Activated CD8-positive, alpha-beta memory T cell treated with anti-CD3 and anti-CD28 coated beads, Interleukin-2, amount 50 U/mL, for 24 hours (primary cell): ENCODE measurements around the gene SLC7A4.
"Not testable (repeated sequence)": the region's sequence is repeated elsewhere in the genome, so short reads cannot be mapped to it uniquely, and the experiment has no call there.

ENCODE experiments used
- DNase-seq: peaks from one replicate; pipeline ENCODE4 v3.0.0-alpha.2; 2020; ENCODE audit errors: extremely low read depth

SLC7A4 gene

GRCh38 chr22:21041937-21042336 is 9.6 kb upstream of the SLC7A4 start:
- no peak for DNase-seq

DNA sequence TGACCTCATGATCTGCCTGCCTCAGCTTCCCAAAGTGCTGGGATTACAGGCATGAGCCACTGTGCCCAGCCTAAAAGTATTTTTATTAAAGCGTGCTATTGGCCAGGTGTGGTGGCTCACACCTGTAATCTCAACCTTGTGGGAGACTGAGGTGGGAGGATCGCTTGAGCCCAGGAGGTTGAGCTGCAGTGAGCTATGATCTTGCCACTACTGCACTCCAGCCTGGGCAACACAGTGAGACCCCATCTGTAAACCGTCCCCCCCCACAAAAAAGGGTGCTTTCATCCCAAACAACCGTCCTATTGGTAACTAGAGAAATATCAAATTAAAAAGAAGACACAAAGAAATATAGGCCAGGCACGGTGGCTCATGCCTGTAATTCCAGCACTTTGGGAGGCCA is 6.8 kb upstream of the SLC7A4 start:
- DNase-seq = not testable (repeated sequence)

DNA sequence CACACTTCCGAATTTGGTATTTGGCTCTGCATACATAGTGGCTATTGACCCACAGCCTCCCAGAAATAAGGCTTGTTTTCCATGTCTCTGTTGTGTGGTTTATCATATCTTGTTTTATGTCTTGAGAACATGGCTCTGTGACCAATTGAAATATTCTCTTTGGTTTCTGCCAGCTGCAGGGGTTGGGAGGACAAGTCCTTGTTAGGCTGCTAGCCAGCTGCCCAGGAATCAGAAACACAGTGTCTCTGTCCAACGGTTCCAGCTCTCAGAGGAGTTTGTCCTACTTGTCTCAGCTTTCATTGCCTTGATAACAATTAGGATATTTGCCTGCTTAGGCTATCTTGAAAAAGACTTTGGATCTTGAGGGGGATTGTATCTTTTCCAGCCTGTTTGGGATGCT is 6.0 kb upstream of the SLC7A4 start:
- no peak for DNase-seq

DNA sequence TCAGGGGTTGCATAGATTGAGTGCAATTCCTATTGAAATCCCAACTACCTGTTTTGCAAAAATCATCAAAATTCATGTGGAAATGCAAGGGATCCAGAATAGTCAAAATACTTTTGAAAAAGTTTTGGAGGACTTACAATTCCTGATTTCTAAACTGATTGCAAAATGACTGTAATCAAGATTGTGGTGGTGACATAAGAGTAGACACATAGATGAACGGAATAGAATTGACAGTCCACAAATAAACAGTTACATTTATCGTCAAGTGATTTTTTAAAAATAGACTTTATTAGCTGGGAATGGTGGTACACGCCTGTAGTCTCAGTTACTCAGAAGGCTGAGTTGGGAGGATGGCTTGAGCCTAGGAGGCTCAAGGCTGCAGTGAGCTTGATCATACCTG is 2.6 kb upstream of the SLC7A4 start:
- DNase-seq = no peak

DNA sequence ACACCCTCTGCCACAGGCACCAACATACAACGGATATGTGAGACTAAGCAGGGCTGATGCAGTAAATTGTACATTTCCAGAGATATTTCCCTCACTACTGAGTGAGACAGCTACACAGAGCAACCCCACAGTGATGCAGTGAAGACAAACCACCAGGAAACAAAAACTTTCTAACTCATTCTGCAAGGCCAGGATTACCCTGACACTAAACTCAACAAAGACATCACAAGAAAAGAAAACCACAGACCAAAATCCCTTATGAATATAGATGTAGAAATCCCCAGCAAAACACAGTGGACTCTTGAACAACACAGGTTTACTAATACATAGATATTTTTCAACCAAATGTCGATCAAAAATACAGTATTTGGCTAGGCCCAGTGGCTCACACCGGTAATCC is 1.5 kb upstream of the SLC7A4 start:
- no peak for DNase-seq

- no peak for DNase-seq
These were observed 717 bp upstream of the SLC7A4 start for GRCh38 chr22:21032868-21033688.

DNA sequence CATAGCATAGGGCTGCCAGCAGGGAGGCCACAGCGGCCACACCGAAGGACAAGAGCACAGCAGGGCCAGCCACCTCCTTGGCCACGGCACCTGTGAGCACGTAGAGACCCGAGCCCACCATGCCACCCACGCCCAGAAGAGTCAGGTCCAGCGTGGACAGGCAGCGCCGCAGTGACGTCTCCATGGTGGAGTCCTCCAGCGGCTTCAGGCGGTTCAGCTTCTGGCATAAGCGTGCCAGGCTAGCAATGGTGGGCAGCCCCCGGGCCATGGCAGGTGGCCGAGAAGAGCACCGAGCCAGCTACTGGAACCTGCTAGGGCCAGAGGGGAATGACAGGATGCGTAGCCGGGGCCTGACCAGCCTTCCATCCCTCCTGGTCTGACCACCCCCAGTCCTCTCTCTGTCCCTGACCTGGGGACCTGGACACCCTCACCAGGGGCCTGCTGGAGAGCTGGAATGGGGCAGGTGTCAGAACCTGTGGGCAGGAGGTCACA is 770 bp downstream of the SLC7A4 start:
- no peak for DNase-seq

- no peak for DNase-seq
These were observed 1.5 kb downstream of the SLC7A4 start for GRCh38 chr22:21030621-21031544.

GRCh38 chr22:21030032-21030431 is 2.3 kb downstream of the SLC7A4 start:
- no peak for DNase-seq

DNA sequence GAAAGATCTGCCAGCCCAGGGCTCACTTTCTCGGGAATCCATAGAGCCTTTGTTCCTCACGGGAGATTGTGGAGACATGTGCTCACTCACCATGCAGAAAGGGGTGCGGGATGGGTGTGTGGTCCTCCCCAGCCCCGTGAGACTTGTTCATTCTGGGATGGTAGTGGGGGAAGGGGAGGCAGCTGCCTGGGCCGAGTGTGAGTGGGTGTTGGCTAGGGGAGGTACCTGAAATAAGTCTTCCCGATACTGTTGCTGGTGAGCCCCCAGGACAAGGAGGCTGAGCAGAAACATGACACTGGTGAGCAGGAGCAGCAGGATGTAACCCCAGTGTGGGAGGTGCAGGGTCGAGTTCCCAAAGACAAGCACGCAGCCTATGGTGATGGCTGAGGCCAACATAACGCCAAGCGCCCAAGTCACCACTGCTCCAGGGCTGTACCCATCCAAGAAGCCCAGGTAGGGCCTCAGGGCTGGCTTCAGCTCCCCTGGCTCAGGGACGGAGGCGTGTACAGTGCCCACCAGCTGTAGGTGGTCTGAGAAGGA is 2.8 kb downstream of the SLC7A4 start:
- no peak for DNase-seq

DNA sequence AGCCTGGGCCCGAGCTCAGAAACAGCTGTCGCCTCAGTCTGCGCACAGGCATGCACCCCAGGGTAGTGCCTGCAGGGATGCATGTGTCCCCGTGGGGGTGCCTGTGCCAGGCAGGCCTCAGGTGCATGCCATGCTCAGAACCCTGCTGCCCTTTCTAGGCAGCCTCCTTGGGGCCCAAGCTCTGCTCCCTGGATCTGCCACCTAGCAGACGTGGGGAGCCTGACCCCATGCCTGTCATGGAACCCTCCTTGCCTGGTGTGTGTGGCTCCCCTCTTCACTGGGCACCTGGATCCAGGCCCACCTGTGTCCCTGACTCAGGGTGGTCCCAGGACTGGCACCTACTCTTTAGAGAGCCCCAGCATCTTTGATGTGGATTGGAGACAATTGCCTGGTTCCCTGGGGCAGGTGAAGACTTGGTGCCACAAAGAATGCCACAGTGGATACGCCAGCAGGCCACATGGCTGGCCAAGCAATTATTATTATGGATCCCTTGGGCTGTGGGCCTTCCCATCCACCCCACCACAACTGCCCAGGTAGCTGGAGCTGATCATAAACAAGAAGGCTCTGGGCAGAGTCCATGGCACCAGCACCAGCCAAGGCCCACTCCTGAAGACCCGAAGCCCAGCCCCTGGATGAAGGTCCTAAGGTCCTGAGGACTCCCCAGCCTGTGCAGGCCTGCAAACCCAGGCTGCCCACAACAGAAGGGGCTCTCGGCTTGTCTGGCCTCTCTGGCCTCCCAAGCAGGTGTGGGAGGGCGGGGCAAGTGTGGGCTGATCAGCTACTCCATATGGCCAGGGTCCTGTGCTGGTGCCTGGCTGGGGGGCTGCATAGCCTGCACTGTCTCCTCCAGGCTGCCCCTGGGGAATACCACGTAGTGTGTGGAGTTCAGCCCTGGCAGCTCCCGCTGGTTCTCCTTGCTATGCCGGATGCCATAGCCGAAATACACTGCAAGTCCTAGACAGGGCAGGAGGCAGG is 3.8 kb downstream of the SLC7A4 start:
- DNase-seq = no peak

DNA sequence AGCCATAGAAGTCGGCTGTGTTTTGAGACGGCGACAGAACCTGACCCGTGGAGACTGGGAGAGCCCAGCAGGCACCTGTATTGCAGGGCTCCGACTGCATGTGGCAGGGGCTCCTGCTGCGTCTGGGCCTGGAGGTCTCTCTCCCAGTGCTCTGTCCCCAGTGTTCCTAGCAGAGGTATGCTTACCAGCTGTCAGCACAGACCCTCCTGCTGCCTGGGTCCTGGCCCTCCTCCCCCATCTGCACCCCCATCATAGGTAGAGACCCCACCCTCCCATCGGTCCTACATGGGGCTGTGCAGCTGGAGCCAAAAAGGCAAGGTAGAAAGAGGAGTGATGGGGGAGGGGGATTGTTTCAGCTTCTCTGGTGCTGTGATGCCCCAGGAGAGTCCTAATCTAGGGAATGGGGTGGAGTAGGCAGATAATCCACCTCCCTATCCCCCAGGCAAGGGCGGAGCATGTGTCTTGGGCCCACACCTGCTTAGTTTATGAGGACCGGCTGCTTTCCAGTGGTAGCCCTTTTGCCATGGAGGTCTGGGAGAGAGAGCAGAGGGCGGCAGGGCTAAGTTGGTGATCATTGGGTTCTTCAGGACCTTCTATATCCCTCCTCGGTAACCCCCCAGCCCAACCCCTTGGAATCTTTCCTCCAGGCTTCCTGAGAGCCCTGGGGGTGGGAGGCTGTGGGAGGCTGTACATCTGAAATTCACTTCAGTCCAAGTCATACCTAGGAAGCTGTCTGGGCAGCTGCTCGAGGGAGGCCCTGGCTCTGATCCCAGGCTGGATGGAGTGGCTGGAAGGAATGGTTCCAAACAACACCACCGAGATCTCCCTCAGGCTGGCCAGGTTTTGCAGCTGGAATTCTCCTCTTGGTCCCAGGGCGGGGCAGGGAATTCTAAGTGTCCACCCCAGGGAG is 5.3 kb downstream of the SLC7A4 start:
- no peak for DNase-seq

DNA sequence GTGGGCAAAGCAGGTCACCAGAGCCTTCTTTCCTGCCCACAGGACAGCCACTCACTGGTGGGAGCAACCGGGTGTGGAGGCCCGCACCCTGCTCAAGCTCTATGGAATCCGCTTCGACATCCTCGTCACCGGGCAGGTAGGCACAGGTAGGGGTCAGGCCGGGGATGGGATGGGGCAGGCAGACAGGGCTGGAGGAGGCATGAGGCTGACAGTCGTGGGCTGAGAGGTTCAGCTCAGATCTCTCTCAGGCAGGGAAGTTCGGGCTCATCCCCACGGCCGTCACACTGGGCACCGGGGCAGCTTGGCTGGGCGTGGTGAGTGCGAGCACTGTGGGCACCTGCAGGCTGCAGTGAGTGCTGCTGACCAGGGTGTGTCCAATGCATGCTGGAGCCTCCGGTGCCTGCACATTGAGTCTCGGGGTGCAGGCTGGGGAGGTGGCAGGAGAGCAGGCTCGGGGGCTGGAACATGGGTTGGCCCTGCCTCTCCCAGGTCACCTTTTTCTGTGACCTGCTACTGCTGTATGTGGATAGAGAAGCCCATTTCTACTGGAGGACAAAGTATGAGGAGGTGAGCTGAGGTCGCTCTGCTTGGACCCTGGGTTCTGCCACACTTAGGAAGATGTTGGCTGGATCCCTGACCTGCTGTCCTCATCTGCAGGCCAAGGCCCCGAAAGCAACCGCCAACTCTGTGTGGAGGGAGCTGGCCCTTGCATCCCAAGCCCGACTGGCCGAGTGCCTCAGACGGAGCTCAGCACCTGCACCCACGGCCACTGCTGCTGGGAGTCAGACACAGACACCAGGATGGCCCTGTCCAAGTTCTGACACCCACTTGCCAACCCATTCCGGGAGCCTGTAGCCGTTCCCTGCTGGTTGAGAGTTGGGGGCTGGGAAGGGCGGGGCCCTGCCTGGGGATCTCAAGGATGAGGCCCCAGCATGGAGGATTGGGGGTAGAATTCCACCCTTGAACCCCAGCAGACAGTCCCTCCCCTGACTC is 6.3 kb downstream of the SLC7A4 start:
- no peak for DNase-seq

- DNase-seq = no peak
These were observed 7.1 kb downstream of the SLC7A4 start for GRCh38 chr22:21025266-21025665.

- no peak for DNase-seq
These were observed 9.3 kb downstream of the SLC7A4 start for GRCh38 chr22:21022955-21023614.

DNA sequence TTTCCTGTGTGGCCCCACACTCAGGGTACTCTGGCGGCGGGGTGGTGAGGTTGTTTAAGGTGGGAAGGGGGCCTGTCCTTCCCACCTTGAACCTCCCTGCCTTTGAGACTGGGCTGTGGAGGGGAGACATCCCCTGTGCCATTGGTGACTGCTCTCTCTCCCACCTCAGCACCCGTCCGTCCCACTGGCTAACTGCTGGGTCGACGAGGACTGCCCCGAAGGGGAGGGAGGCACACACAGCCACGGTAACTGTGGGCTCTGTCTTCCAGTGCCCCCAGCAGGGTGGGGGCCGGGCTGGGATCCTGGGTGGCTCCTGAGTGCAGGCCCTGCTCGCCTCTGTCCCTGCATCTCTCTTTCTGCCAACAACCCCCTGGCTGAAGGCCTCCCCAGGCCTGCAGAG is 9.9 kb downstream of the SLC7A4 start:
- no peak for DNase-seq

- DNase-seq = no peak
These were observed 11.4 kb downstream of the SLC7A4 start for GRCh38 chr22:21020802-21021429.

- no peak for DNase-seq
These were observed 14.0 kb downstream of the SLC7A4 start for GRCh38 chr22:21018314-21018713.
